ENCODE data around the gene ADAMTS17.
"Not testable (repeated sequence)": the region's sequence is repeated elsewhere in the genome, so short reads cannot be mapped to it uniquely, and the experiment has no call there.

GRCh38 chr15:100084042-100084821 lies 257.5 kb downstream of the ADAMTS17 start:
- not testable (repeated sequence) for TF ChIP-seq CTCF, POLR2A (IDR thresholded peaks at IDR 0.05)

All from testis (tissue), 2 donors.